Spleen (tissue), 7 donors: ENCODE measurements around the gene EXD3.

Experiments
- POLR2A ChIP-seq, 3 donors: fragments of 450-650 bp; IDR thresholded peaks; one replicate each; pipeline ENCODE4 v1.5.1; 2017; ENCODE audit warnings: antibody characterized with exemption in 3 of 3, mild to moderate bottlenecking in 1 of 3
- POLR2AphosphoS5 ChIP-seq, 3 donors: sonication (generic); formaldehyde crosslinking; IDR thresholded peaks; one replicate each; pipeline ENCODE4 v1.5.1; 2017; ENCODE audit warnings: antibody characterized with exemption in 3 of 3
- TF ChIP-seq, protein P1 (sequence below), 11 experiments: fragments of 200-600 bp in 7 of 11; fragments of 450-650 bp in 4 of 11; sonication (generic) in 4 of 11; IDR thresholded peaks in 8 of 11; conservative IDR thresholded peaks in 3 of 11; 1 replicate in 7 of 11; 2 replicates in 4 of 11; pipeline versions ENCODE4 v1.4.0 to v1.8.0; 2016 to 2021; ENCODE audit warnings: antibody characterized with exemption in 11 of 11, inconsistent platforms in 4 of 11, mild to moderate bottlenecking in 1 of 11
- donor health status: DM: no; HTN: no; CAD: no; lungs with moderate emphysema.
- donor health status: DM: no; HTN: no; CAD: no.
- donor health status: DM: no; HTN: no; CAD: no.

DNA sequence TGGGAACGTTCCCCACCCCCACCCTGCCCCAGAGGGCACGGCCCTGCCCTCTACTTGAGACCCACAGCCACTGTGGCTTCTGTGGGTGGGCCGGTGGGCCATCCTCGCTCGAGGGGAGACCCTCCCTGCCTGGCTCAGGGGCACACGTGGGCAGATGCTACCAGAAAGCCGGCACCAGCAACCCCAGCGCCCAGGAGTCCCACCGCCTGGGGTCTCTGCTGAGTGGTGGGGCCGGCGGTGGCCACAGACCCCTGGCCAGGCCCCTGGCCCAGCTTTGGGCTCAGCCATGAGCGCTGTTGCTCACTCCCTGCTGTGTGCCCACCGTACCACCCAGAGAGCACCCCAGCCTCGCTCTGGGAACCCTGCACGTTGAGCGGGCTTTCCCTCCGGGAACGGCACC is 104.4 kb downstream of the EXD3 start:
- TF ChIP-seq POLR2A (IDR thresholded peaks at IDR 0.05) (no peak), POLR2AphosphoS5 (IDR thresholded peaks at IDR 0.05) (no peak)
- TF ChIP-seq, protein P1, sequence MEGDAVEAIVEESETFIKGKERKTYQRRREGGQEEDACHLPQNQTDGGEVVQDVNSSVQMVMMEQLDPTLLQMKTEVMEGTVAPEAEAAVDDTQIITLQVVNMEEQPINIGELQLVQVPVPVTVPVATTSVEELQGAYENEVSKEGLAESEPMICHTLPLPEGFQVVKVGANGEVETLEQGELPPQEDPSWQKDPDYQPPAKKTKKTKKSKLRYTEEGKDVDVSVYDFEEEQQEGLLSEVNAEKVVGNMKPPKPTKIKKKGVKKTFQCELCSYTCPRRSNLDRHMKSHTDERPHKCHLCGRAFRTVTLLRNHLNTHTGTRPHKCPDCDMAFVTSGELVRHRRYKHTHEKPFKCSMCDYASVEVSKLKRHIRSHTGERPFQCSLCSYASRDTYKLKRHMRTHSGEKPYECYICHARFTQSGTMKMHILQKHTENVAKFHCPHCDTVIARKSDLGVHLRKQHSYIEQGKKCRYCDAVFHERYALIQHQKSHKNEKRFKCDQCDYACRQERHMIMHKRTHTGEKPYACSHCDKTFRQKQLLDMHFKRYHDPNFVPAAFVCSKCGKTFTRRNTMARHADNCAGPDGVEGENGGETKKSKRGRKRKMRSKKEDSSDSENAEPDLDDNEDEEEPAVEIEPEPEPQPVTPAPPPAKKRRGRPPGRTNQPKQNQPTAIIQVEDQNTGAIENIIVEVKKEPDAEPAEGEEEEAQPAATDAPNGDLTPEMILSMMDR (IDR thresholded peaks at IDR 0.05 in 8 of 11, conservative IDR thresholded peaks at IDR 0.05 in 3 of 11): no peak
